HepG2 (cell line): ENCODE results near the gene NDUFS5. TPM values are rescaled to one million over a fixed set of nuclear protein-coding genes. Genes with fewer than 3 reads are reported as not detected.

ENCODE experiments used
- ATF7 ChIP-seq, 2 experiments: fragments of 450-650 bp in 1 of 2; sonication (generic) in 1 of 2; formaldehyde crosslinking in 1 of 2; IDR thresholded peaks; 2 replicates each; pipeline versions ENCODE4 v1.4.0 to v1.6.1; 2016 to 2020; ENCODE audit warnings: antibody characterized with exemption in 1 of 2, mild to moderate bottlenecking in 1 of 2, missing genetic modification reagents in 1 of 2
- ATRX ChIP-seq: sonication (generic); formaldehyde crosslinking; IDR thresholded peaks from 2 replicates; pipeline ENCODE4 v1.4.0; 2020; ENCODE audit warnings: missing genetic modification reagents, borderline replicate concordance
- DNMT1 ChIP-seq: sonication (generic); formaldehyde crosslinking; IDR thresholded peaks from 2 replicates; pipeline ENCODE4 v1.5.1; 2020; ENCODE audit warnings: mild to moderate bottlenecking, missing genetic modification reagents
- EED ChIP-seq: sonication (generic); formaldehyde crosslinking; IDR thresholded peaks from 2 replicates; pipeline ENCODE4 v1.5.0; 2020; ENCODE audit warnings: mild to moderate bottlenecking, missing genetic modification reagents
- FLYWCH1 ChIP-seq: sonication (generic); formaldehyde crosslinking; IDR thresholded peaks from 2 replicates; pipeline ENCODE4 v1.8.1; 2023; ENCODE audit warnings: mild to moderate bottlenecking, missing genetic modification reagents
- FOXA3 ChIP-seq: IDR thresholded peaks from 2 replicates; pipeline ENCODE4 v1.6.1; 2016; ENCODE audit warnings: missing genetic modification reagents, missing compliant biosample characterization
- FOXP1 ChIP-seq, 2 experiments: fragments of 450-650 bp in 1 of 2; IDR thresholded peaks; 2 replicates each; pipeline ENCODE4 v1.6.1; 2017 to 2018; ENCODE audit warnings: antibody characterized with exemption in 1 of 2
- GATA4 ChIP-seq: sonication (generic); IDR thresholded peaks from 2 replicates; pipeline ENCODE4 v1.6.1; 2016; ENCODE audit warnings: antibody characterized with exemption, low read depth, borderline replicate concordance
- IRX3 ChIP-seq: sonication (generic); formaldehyde crosslinking; IDR thresholded peaks from 2 replicates; pipeline ENCODE4 v1.8.1; 2023; ENCODE audit warnings: mild to moderate bottlenecking, low read depth, missing genetic modification reagents, borderline replicate concordance
- KDM4B ChIP-seq: sonication (generic); formaldehyde crosslinking; IDR thresholded peaks from 2 replicates; pipeline ENCODE4 v1.4.0; 2020; ENCODE audit warnings: missing genetic modification reagents
- KDM6A ChIP-seq: IDR thresholded peaks from 2 replicates; pipeline ENCODE4 v1.6.1; 2016; ENCODE audit warnings: low read depth
- KLF6 ChIP-seq: IDR thresholded peaks from 2 replicates; pipeline ENCODE4 v1.8.0; 2016; ENCODE audit warnings: missing biosample characterization, missing genetic modification reagents
- MAZ ChIP-seq, 2 experiments: sonication (generic) in 1 of 2; formaldehyde crosslinking in 1 of 2; IDR thresholded peaks; 2 replicates each; pipeline versions ENCODE4 v1.5.0 to v1.6.1; 2012 to 2020; ENCODE audit warnings: low read depth in 2 of 2, mild to moderate bottlenecking in 2 of 2, borderline replicate concordance in 1 of 2, improper control_type of control experiment in 1 of 2, low read length in 1 of 2, missing genetic modification reagents in 1 of 2, moderate library complexity in 1 of 2
- TARDBP ChIP-seq: sonication (generic); formaldehyde crosslinking; IDR thresholded peaks from 2 replicates; pipeline ENCODE4 v1.8.0; 2022; ENCODE audit warnings: mild to moderate bottlenecking, missing genetic modification reagents
- TOE1 ChIP-seq: sonication (generic); formaldehyde crosslinking; IDR thresholded peaks from 2 replicates; pipeline ENCODE4 v1.4.0; 2020; ENCODE audit warnings: mild to moderate bottlenecking, missing genetic modification reagents
- ZFP62 ChIP-seq: sonication (generic); formaldehyde crosslinking; IDR thresholded peaks from 2 replicates; pipeline ENCODE4 v1.4.0; 2020; ENCODE audit warnings: missing genetic modification reagents
- ZNF138 ChIP-seq: sonication (generic); formaldehyde crosslinking; IDR thresholded peaks from 2 replicates; pipeline ENCODE4 v1.5.0; 2020; ENCODE audit warnings: mild to moderate bottlenecking, low read depth, missing genetic modification reagents
- ZNF235 ChIP-seq: sonication (generic); formaldehyde crosslinking; IDR thresholded peaks from 2 replicates; pipeline ENCODE4 v1.8.1; 2023; ENCODE audit warnings: mild to moderate bottlenecking, missing genetic modification reagents, borderline replicate concordance
- ZNF577 ChIP-seq: sonication (generic); formaldehyde crosslinking; IDR thresholded peaks from 2 replicates; pipeline ENCODE4 v1.4.0; 2020; ENCODE audit warnings: mild to moderate bottlenecking, low read depth, missing genetic modification reagents, borderline replicate concordance
- ZNF629 ChIP-seq: sonication (generic); formaldehyde crosslinking; conservative IDR thresholded peaks from 2 replicates; pipeline ENCODE4 v1.5.0; 2020; ENCODE audit warnings: missing genetic modification reagents
- ZNF644 ChIP-seq: IDR thresholded peaks from 2 replicates; pipeline ENCODE4 v1.6.1; 2016; ENCODE audit warnings: low read depth
- ZNF772 ChIP-seq: sonication (generic); formaldehyde crosslinking; IDR thresholded peaks from 2 replicates; pipeline ENCODE4 v1.5.0; 2020; ENCODE audit warnings: mild to moderate bottlenecking, missing genetic modification reagents
- ZNF777 ChIP-seq: sonication (generic); formaldehyde crosslinking; IDR thresholded peaks from 2 replicates; pipeline ENCODE4 v1.4.0; 2020; ENCODE audit warnings: missing genetic modification reagents
- polyA plus RNA-seq, 8 experiments: library from polyadenylated mRNA; depleted of rRNA in 3 of 8; stranded (reverse) in 7 of 8; unstranded in 1 of 8; fragments of >200 nt; fragmentation: Illumina TruSeq in 4 of 8; extraction: Trizol in 4 of 8; gene quantifications; 2 replicates each; pipeline versions ENCODE4 v1.2.1 to v1.2.3, GENCODE V29; 2011 to 2016; ENCODE audit warnings: low read depth in 4 of 8, missing spikeins in 1 of 8, mixed read lengths in 1 of 8; ENCODE audit not compliant: insufficient read depth in 1 of 8
- total RNA-seq, 5 experiments: library from RNA; depleted of rRNA; stranded (reverse); fragments of >200 nt; fragmentation: Illumina TruSeq; extraction: Trizol; gene quantifications; 2 replicates each; pipeline ENCODE4 v1.2.3, GENCODE V29; 2016; ENCODE audit warnings: low read depth in 1 of 5
- TF ChIP-seq, protein P1 (sequence below): sonication (generic); formaldehyde crosslinking; IDR thresholded peaks from 2 replicates; pipeline ENCODE4 v1.4.0; 2020; ENCODE audit warnings: missing genetic modification reagents, borderline replicate concordance
- TF ChIP-seq, protein P2 (sequence below): sonication (generic); formaldehyde crosslinking; IDR thresholded peaks from 2 replicates; pipeline ENCODE4 v1.8.0; 2022; ENCODE audit warnings: mild to moderate bottlenecking, missing genetic modification reagents, moderate library complexity
- TF ChIP-seq, protein P3 (sequence below): sonication (generic); formaldehyde crosslinking; IDR thresholded peaks from 2 replicates; pipeline ENCODE4 v1.4.0; 2020; ENCODE audit warnings: mild to moderate bottlenecking, missing genetic modification reagents

NDUFS5 gene
- total and polyA plus RNA-seq, 2 of the 13 experiments (the other 11 are each of a cell fraction or from before 2014, with no cell fraction given), result 263 to 466 TPM

DNA sequence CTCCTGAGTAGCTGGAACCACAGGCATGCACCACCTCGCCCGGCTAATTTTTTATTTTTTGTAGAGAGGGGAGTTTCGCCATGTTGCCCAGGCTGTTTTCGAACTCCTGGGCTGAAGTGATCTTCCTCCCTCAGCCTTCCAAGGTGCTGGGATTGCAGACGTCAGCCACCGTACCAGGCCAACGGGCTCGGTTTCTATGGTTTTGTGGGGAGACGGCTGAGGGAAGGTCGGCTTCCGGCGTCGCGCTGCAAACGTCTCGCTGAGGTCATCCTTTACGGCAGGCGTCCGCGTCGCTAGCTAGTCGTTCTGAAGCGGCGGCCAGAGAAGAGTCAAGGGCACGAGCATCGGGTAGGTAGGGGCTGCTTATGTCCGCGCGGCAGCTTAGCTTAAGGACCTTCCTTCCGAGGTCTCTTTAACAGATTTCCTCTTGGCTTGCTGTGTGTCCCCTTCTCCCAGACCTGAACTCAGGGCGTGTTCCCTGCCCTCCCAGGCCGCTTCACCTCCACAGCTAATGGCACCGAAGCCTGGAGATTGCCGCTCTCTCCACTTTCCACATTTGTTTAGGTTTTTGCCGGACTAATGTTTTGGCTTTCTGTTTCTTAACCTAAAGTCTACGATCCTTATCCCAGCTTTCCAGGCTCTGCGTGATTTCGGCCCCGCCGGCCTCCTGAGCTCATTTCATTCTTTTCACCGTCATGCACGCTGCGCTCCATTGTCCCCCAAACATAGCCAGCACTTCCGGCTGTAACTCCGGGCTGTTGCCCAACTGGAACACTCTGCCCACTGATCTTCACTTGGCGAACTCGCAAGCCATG lies at the start of gene NDUFS5 (continued):
- TF ChIP-seq ZNF772 (CRISPR knock-in tag), result peak; percentile 71
- no peak for TF ChIP-seq KLF6
- peak; percentile 65; the same call in 1 of the 2 replicates for TF ChIP-seq TARDBP
- TF ChIP-seq ZNF235, result 0 out of 2 replicates have a peak, but pooled peaks have one; percentile 80
- TF ChIP-seq ZNF629, result peak; percentile 17; the same call in 1 of the 2 replicates
- peak; percentile 35; the same call in 1 of the 2 replicates for TF ChIP-seq ZNF138 (CRISPR knock-in tag)
- TF ChIP-seq IRX3 (CRISPR knock-in tag), result no peak
- TF ChIP-seq FOXA3 (CRISPR knock-in tag), result no peak; the same call in 1 of the 2 replicates
- no peak for TF ChIP-seq ATRX (CRISPR knock-in tag)
- TF ChIP-seq ATF7 (IDR thresholded peaks at IDR 0.05), result peak; percentile 34; the same call in 1 of the 2 replicates
- TF ChIP-seq ATF7 (CRISPR knock-in tag; IDR thresholded peaks at IDR 0.05), result peak; percentile 69
- TF ChIP-seq DNMT1 (CRISPR knock-in tag), result no peak
- peak; percentile 44; the same call in 1 of the 2 replicates for TF ChIP-seq GATA4
- no peak for TF ChIP-seq KDM6A (CRISPR knock-in tag)
- TF ChIP-seq, protein P1, sequence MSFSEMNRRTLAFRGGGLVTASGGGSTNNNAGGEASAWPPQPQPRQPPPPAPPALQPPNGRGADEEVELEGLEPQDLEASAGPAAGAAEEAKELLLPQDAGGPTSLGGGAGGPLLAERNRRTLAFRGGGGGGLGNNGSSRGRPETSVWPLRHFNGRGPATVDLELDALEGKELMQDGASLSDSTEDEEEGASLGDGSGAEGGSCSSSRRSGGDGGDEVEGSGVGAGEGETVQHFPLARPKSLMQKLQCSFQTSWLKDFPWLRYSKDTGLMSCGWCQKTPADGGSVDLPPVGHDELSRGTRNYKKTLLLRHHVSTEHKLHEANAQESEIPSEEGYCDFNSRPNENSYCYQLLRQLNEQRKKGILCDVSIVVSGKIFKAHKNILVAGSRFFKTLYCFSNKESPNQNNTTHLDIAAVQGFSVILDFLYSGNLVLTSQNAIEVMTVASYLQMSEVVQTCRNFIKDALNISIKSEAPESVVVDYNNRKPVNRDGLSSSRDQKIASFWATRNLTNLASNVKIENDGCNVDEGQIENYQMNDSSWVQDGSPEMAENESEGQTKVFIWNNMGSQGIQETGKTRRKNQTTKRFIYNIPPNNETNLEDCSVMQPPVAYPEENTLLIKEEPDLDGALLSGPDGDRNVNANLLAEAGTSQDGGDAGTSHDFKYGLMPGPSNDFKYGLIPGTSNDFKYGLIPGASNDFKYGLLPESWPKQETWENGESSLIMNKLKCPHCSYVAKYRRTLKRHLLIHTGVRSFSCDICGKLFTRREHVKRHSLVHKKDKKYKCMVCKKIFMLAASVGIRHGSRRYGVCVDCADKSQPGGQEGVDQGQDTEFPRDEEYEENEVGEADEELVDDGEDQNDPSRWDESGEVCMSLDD (CRISPR knock-in tag), result no peak
- TF ChIP-seq FOXP1 (IDR thresholded peaks at IDR 0.05), result no peak
- no peak for TF ChIP-seq FOXP1 (CRISPR knock-in tag; IDR thresholded peaks at IDR 0.05)
- TF ChIP-seq, protein P2, sequence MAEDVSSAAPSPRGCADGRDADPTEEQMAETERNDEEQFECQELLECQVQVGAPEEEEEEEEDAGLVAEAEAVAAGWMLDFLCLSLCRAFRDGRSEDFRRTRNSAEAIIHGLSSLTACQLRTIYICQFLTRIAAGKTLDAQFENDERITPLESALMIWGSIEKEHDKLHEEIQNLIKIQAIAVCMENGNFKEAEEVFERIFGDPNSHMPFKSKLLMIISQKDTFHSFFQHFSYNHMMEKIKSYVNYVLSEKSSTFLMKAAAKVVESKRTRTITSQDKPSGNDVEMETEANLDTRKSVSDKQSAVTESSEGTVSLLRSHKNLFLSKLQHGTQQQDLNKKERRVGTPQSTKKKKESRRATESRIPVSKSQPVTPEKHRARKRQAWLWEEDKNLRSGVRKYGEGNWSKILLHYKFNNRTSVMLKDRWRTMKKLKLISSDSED (CRISPR knock-in tag), result no peak
- TF ChIP-seq ZNF777 (CRISPR knock-in tag), result no peak
- no peak for TF ChIP-seq ZFP62 (CRISPR knock-in tag)
- TF ChIP-seq TOE1 (CRISPR knock-in tag), result no peak
- TF ChIP-seq, protein P3, sequence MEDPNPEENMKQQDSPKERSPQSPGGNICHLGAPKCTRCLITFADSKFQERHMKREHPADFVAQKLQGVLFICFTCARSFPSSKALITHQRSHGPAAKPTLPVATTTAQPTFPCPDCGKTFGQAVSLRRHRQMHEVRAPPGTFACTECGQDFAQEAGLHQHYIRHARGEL (CRISPR knock-in tag), result no peak
- TF ChIP-seq ZNF644 (CRISPR knock-in tag), result no peak
- TF ChIP-seq KDM4B (CRISPR knock-in tag), result 0 out of 2 replicates have a peak, but pooled peaks have one; percentile 15
- no peak; the same call in 1 of the 2 replicates for TF ChIP-seq MAZ (IDR thresholded peaks at IDR 0.05; ENCODE audit: borderline replicate concordance, low read depth, low read length)
- peak; percentile 53; the same call in 1 of the 2 replicates for TF ChIP-seq MAZ (CRISPR knock-in tag; IDR thresholded peaks at IDR 0.05; ENCODE audit: low read depth)
- no peak for TF ChIP-seq ZNF577 (CRISPR knock-in tag)
- TF ChIP-seq EED (CRISPR knock-in tag), result peak; percentile 16; the same call in 1 of the 2 replicates
- TF ChIP-seq FLYWCH1 (CRISPR knock-in tag), result no peak
